AG09309 (cell line): Measurements from ENCODE around the gene LGI1.

ENCODE experiments used
- DNase-seq: peaks from one replicate; pipeline ENCODE4 v3.0.0-alpha.2; 2010; ENCODE audit warnings: low read depth
- H3K4me3 ChIP-seq: 2 replicates; pipeline ENCODE4 v1.5.1; 2011; ENCODE audit warnings: mild to moderate bottlenecking, low read depth, low read length, moderate library complexity; ENCODE audit not compliant: control insufficient read depth
- CTCF ChIP-seq: IDR thresholded peaks from 2 replicates; pipeline ENCODE4 v1.5.1; 2011; ENCODE audit warnings: mild to moderate bottlenecking, low read depth, low read length, inconsistent platforms; ENCODE audit not compliant: insufficient read depth, control insufficient read depth; ENCODE audit errors: missing control alignments

Gene LGI1

DNA sequence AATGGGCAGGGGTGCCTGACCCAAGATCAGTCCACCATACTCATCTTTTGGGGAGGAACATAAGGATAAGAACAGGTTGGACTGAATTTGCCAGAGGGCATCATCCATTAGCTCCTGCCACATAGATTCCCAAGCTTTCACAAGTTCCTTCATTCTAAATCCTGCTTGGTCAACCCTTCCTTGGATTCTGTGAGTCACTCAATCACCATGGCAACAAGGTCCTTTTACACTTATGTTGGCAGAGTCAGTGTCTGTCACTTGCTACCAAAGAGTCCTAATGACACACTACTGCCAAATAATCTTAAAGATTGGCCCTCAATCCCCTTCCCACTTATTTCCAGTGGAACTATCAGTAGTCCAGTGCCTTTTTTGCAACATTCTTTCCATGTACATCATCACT, 5.0 kb upstream of the LGI1 start:
- no peak overlapping the region for H3K4me3 ChIP-seq
- DNase-seq, result peak; percentile 17
- TF ChIP-seq CTCF, result no peak

DNA sequence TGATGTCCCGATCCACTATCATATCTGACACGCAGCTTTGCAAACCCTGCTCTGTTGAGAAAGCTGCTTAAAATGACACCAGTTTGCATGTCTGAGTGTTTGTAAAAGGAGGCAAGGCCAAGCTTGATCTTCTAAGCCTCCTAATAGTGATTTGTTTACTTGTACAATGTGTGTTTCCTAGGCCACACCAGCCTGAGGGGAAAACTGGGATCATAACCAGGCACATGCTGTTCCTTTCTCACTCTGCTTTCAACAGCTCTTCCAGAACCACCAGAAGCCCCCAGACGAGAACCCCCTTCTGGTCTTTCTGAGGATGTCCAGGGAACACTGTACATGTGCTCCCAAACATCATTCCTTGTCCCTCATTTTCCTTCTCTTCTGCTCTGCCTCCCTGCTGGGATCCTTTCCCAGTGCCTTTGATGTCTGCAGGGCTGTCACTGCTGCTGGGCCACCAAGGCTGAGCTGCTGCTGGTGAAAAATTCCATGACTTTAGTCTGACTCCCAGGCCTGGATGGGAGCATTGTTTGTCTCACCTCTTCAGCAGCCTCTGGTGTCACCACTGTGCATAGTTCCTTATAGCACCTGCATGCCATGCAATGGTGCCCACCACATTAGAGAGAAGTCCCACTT, 4.0 kb upstream of the LGI1 start:
- no peak overlapping the region for H3K4me3 ChIP-seq
- TF ChIP-seq CTCF, result no peak
- no peak for DNase-seq

DNA sequence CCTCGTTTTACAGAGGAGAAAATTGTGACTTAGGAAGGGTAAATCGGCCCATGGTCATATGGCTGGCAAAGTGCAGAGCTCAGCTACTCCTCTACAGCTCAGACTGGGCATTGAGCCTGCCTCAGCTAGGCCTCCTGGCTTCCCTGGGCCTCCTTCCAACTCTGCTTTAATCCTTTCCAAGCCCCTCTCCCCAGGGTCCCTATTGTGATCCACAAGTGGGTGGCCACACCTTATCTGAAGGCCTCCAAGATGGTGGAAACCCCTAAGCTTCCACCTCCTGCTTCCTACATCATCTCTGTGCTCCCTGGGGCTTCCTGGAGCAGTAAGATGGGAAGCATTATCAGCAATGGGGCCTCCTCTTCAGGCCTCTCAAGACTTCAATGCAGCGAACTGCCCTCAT, 3.0 kb upstream of the LGI1 start:
- no peak overlapping the region for H3K4me3 ChIP-seq
- no peak for TF ChIP-seq CTCF
- DNase-seq, result no peak

GRCh38 chr10:93755443-93756116, 2.2 kb upstream of the LGI1 start:
- no peak for DNase-seq
- H3K4me3 ChIP-seq, result no peak overlapping the region
- TF ChIP-seq CTCF, result no peak

- no peak for DNase-seq
- H3K4me3 ChIP-seq, result no peak overlapping the region
- TF ChIP-seq CTCF, result no peak
Observed at GRCh38 chr10:93756118-93756517, 1.6 kb upstream of the LGI1 start.

DNA sequence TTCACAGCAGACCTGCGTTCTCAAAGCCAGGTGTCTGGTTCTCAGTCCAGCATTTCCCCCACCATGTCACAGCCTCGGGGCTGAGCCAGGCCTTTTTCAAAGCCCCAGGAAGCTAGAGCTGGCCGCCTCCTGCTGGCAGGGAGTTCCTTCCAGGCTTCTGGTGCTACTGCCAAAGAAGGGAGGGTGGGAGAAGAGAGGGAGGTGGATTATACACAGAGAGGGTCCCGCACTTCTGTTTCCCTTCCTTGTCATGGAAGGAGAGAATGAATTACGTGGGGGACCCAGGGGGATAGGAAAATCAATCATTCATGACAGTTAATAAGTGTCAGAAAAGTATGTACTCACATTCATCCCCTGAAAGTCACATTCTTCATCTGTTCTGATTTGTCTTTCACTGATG, 600 bp upstream of the LGI1 start:
- DNase-seq, result no peak
- H3K4me3 ChIP-seq, result no peak overlapping the region
- TF ChIP-seq CTCF, result no peak
